IMR-90 (cell line): ENCODE data around the gene LRIT1. TPM values are rescaled to one million over a fixed set of nuclear protein-coding genes. Genes with fewer than 3 reads are reported as not detected.

ENCODE experiments used
- ATAC-seq: fragments of 200-7000 bp; cut with Tn5 transposase; 2 replicates; pipeline ENCODE4 v1.9.1; 2020; ENCODE audit warnings: low read depth, mild to moderate bottlenecking, moderate library complexity
- BruUV-seq: library from RNA; stranded (reverse); fragments of 400-500 nt; replicated peaks from 2 replicates; lab custom pipeline; 2021; lab: Mats Ljungman, UMichigan
- CTCF ChIA-PET: fragments of 300-600 bp; formaldehyde crosslinking; extraction: SDS; loops from one replicate; lab custom pipeline; 2021; ENCODE audit warnings: antibody characterized with exemption; lab: Yijun Ruan, JAX
- POLR2A ChIA-PET: fragments of 300-600 bp; sonication (Branson Sonifier 250); formaldehyde crosslinking; loops from one replicate; lab custom pipeline; 2022; ENCODE audit warnings: antibody characterized with exemption; ENCODE audit not compliant: unreplicated experiment; lab: Charles Lee
- DNase-seq: peaks from one replicate; pipeline ENCODE4 v3.0.0; 2013
- H2AFZ ChIP-seq: replicated peaks from 2 replicates; pipeline ENCODE3; 2013; ENCODE audit warnings: low read length, mild to moderate bottlenecking; ENCODE audit not compliant: poor library complexity
- H2AK5ac ChIP-seq: 2 replicates; pipeline ENCODE4 v1.6.1; 2013; ENCODE audit warnings: low read depth, low read length, inconsistent platforms
- H2AK9ac ChIP-seq: replicated peaks from 2 replicates; pipeline ENCODE3; 2013; ENCODE audit warnings: mild to moderate bottlenecking, low read depth, low read length, moderate library complexity; ENCODE audit not compliant: poor library complexity
- H2BK120ac ChIP-seq: 2 replicates; pipeline ENCODE4 v1.6.1; 2013; ENCODE audit warnings: low read depth, low read length, inconsistent platforms
- H2BK15ac ChIP-seq: 3 replicates; pipeline ENCODE4 v1.6.1; 2013; ENCODE audit warnings: low read depth, low read length, inconsistent platforms
- H2BK20ac ChIP-seq: 2 replicates; pipeline ENCODE4 v1.6.1; 2013; ENCODE audit warnings: low read depth, mild to moderate bottlenecking, inconsistent platforms, low read length, moderate library complexity
- H2BK5ac ChIP-seq: 2 replicates; pipeline ENCODE4 v1.6.1; 2013; ENCODE audit warnings: mild to moderate bottlenecking, low read depth, low read length, inconsistent platforms; ENCODE audit not compliant: poor library complexity, severe bottlenecking
- H3K14ac ChIP-seq: replicated peaks from 2 replicates; pipeline ENCODE4 v1.6.1; 2013; ENCODE audit warnings: low read depth, low read length, inconsistent platforms
- H3K18ac ChIP-seq: 2 replicates; pipeline ENCODE4 v1.6.1; 2013; ENCODE audit warnings: low read depth, low read length, control low read depth
- H3K23ac ChIP-seq: 2 replicates; pipeline ENCODE4 v1.6.1; 2013; ENCODE audit warnings: low read depth, low read length, inconsistent platforms
- H3K27ac ChIP-seq: 2 replicates; pipeline ENCODE4 v1.5.1; 2013; ENCODE audit warnings: mild to moderate bottlenecking, control low read depth, low read length; ENCODE audit not compliant: insufficient read depth
- H3K27me3 ChIP-seq: 2 replicates; pipeline ENCODE4 v1.6.1; 2013; ENCODE audit warnings: low read length; ENCODE audit not compliant: control insufficient read depth, insufficient read depth
- H3K36me3 ChIP-seq: 2 replicates; pipeline ENCODE4 v1.6.1; 2013; ENCODE audit warnings: low read length, mixed read lengths; ENCODE audit not compliant: control insufficient read depth, insufficient read depth
- H3K4ac ChIP-seq: 2 replicates; pipeline ENCODE4 v1.6.1; 2013; ENCODE audit warnings: low read depth, low read length, inconsistent platforms
- H3K4me1 ChIP-seq: 2 replicates; pipeline ENCODE4 v1.6.1; 2013; ENCODE audit warnings: low read length, mixed read lengths; ENCODE audit not compliant: control insufficient read depth, insufficient read depth
- H3K4me2 ChIP-seq: 2 replicates; pipeline ENCODE4 v1.6.1; 2013; ENCODE audit warnings: low read depth, mild to moderate bottlenecking, control low read depth, low read length, moderate library complexity
- H3K4me3 ChIP-seq: 2 replicates; pipeline ENCODE4 v1.5.1; 2013; ENCODE audit warnings: low read depth, mild to moderate bottlenecking, control low read depth, low read length, moderate library complexity; ENCODE audit not compliant: insufficient read depth
- H3K56ac ChIP-seq: 2 replicates; pipeline ENCODE4 v1.6.1; 2013; ENCODE audit warnings: low read length, inconsistent platforms; ENCODE audit not compliant: insufficient read depth; ENCODE audit errors: extremely low read depth
- H3K79me1 ChIP-seq, 2 experiments: 2 replicates each; pipeline ENCODE4 v1.6.1; 2013; ENCODE audit warnings: low read length in 2 of 2, inconsistent platforms in 1 of 2, low read depth in 1 of 2
- H3K9ac ChIP-seq: 2 replicates; pipeline ENCODE4 v1.6.1; 2013; ENCODE audit warnings: low read depth, low read length, control low read depth
- H3K9me1 ChIP-seq: 2 replicates; pipeline ENCODE4 v1.6.1; 2013; ENCODE audit warnings: low read length, inconsistent platforms; ENCODE audit not compliant: insufficient read depth
- H3K9me3 ChIP-seq: 2 replicates; pipeline ENCODE4 v1.6.1; 2013; ENCODE audit warnings: low read length; ENCODE audit not compliant: control insufficient read depth, insufficient read depth
- H4K20me1 ChIP-seq: 2 replicates; pipeline ENCODE4 v1.6.1; 2013; ENCODE audit warnings: low read length, inconsistent platforms; ENCODE audit not compliant: insufficient read depth
- H4K5ac ChIP-seq: 2 replicates; pipeline ENCODE4 v1.6.1; 2013; ENCODE audit warnings: mild to moderate bottlenecking, low read depth, low read length, control low read depth
- H4K8ac ChIP-seq, 2 experiments: 2 replicates each; pipeline ENCODE4 v1.6.1; 2013; ENCODE audit warnings: low read depth in 2 of 2, low read length in 2 of 2, control low read depth in 1 of 2, inconsistent platforms in 1 of 2
- H4K91ac ChIP-seq: 2 replicates; pipeline ENCODE4 v1.6.1; 2013; ENCODE audit warnings: low read depth, low read length, inconsistent platforms; ENCODE audit not compliant: insufficient read depth
- BHLHE40 ChIP-seq: fragments of 150-350 bp; IDR thresholded peaks from 2 replicates; pipeline ENCODE4 v1.6.1; 2016; ENCODE audit warnings: mild to moderate bottlenecking, low read depth, low read length
- CEBPB ChIP-seq: IDR thresholded peaks from 2 replicates; pipeline ENCODE4 v1.6.1; 2012; ENCODE audit warnings: low read depth, low read length, improper control_type of control experiment
- MAZ ChIP-seq: IDR thresholded peaks from 2 replicates; pipeline ENCODE4 v1.6.1; 2012; ENCODE audit warnings: low read depth, mild to moderate bottlenecking, low read length, improper control_type of control experiment, moderate library complexity, borderline replicate concordance
- POLR2A ChIP-seq: IDR thresholded peaks from 2 replicates; pipeline ENCODE4 v1.6.1; 2012; ENCODE audit warnings: mild to moderate bottlenecking, low read depth, low read length
- RAD21 ChIP-seq: IDR thresholded peaks from 2 replicates; pipeline ENCODE4 v1.6.1; 2012; ENCODE audit warnings: low read length, improper control_type of control experiment
- RCOR1 ChIP-seq: IDR thresholded peaks from 2 replicates; pipeline ENCODE4 v1.6.1; 2012; ENCODE audit warnings: mild to moderate bottlenecking, low read length, improper control_type of control experiment; ENCODE audit not compliant: insufficient replicate concordance
- RFX5 ChIP-seq: IDR thresholded peaks from 2 replicates; pipeline ENCODE4 v1.8.0; 2012; ENCODE audit warnings: low read depth, mild to moderate bottlenecking, low read length, moderate library complexity
- SMC3 ChIP-seq: fragments of 150-350 bp; IDR thresholded peaks from 2 replicates; pipeline ENCODE4 v1.6.1; 2016; ENCODE audit warnings: low read depth, mild to moderate bottlenecking, antibody characterized with exemption, low read length, moderate library complexity
- WGBS, 2 experiments: methylation state at CpG; one replicate each; pipeline versions ENCODE4 v1.1.5 to v1.1.7; 2013; ENCODE audit warnings: missing lambda C conversion rate in 2 of 2; ENCODE audit not compliant: insufficient read length in 1 of 2; ENCODE audit errors: extremely low coverage in 2 of 2; 5-methylcytosine and 5-hydroxymethylcytosine counted together
- dilution Hi-C: fragments of 300-500 bp; cut with HindIII; formaldehyde crosslinking; loops from one replicate; pipeline ENCODE4 v1.14.3; 2018; ENCODE audit warnings: low sequenced_read_pairs; ENCODE audit not compliant: unreplicated experiment
- in situ Hi-C: fragments of 300-500 bp; cut with MboI; formaldehyde crosslinking; loops from 3 replicates; pipeline ENCODE4 v1.14.3; 2019; ENCODE audit warnings: low sequenced_read_pairs, inconsistent platforms, mixed read lengths
- intact Hi-C: fragments of 100-400 bp; cut with micrococcal nuclease; formaldehyde crosslinking; loops from 2 replicates; pipeline ENCODE4 v1.10.0; 2022
- polyA plus RNA-seq, 3 experiments: library from polyadenylated mRNA; depleted of rRNA; stranded (reverse); fragments of >200 nt; gene quantifications; 2 replicates each; pipeline ENCODE4 v1.2.3, GENCODE V29; 2012; ENCODE audit warnings: low replicate concordance in 1 of 3
- total RNA-seq: library from RNA; depleted of rRNA; stranded (reverse); fragments of >200 nt; gene quantifications from 2 replicates; pipeline ENCODE4 v1.2.3, GENCODE V29; 2012
- TF ChIP-seq, protein P1 (sequence below): conservative IDR thresholded peaks from 2 replicates; pipeline ENCODE4 v1.5.1; 2012; ENCODE audit warnings: mild to moderate bottlenecking, low read depth, low read length, improper control_type of control experiment
- TF ChIP-seq, protein P2 (sequence below): fragments of 150-350 bp; IDR thresholded peaks from 2 replicates; pipeline ENCODE4 v1.6.1; 2016; ENCODE audit warnings: low read depth, mild to moderate bottlenecking, low read length, moderate library complexity, borderline replicate concordance

LRIT1 gene
- total and polyA plus RNA-seq, 2 of the 4 experiments (the other 2 are of a cell fraction): not detected

DNA sequence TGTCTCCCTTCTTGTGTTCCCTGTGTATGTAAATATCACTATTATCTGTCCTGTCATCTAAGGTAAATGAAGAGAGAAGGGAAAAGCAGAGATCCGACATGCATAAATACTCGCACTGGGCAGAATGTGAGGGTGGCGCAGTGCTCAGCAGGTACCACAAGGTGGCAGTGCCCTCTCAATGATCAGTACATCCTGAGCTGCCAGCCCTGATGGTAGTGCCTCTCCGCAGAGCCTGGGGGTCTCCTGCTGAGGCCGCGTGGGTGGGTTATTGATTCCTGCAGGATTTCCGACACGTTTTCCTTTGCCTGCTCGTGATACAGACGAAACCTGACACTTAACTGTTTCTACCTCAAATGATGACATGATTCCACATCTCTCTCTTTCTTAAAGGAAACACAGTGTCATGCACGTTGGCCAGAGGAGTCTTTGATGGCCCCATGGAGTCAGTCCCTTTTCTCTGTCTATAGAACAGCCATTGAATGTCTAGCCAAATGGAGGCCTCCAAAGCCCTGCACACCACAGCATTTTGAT, 23.3 kb upstream of the LRIT1 start:
- WGBS, 2 experiments: 0% methylated on average over 4 of the region's 11 CpGs; no CpG with 5 or more reads in 1 of the 2 experiments
- Histone ChIP-seq H3K4me3 (no peak overlapping the region), H2AFZ (peak overlapping the region; percentile 74), H3K14ac (no peak overlapping the region), H3K23ac (no peak overlapping the region), H3K56ac (no peak overlapping the region), H3K79me1 (no peaks in the 10 kb centered on the region), H2BK20ac (peak overlapping the region; percentile 21), H4K5ac (no peak overlapping the region), H3K36me3 (no peaks in the 10 kb centered on the region), H2BK15ac (peak overlapping the region; percentile 60; the same call in 2 of the 3 replicates), H3K9ac (no peak overlapping the region), H4K20me1 (no peaks in the 10 kb centered on the region), H3K9me1 (no peaks in the 10 kb centered on the region; the same call in 1 of the 2 replicates), H2BK5ac (no peak overlapping the region), H3K27me3 (peaks cover 3% of the 10 kb centered on the region; the same call in 1 of the 2 replicates), H3K18ac (no peak overlapping the region), H4K91ac (no peak overlapping the region), H2AK9ac (peak overlapping the region; percentile 80), H4K8ac (peak overlapping the region in 1 of 2 experiments; percentile 49; a peak in 1 of 4 replicates), H3K4ac (peak overlapping the region; percentile 42), H3K27ac (no peak overlapping the region), H2AK5ac (peak overlapping the region; percentile 42; the same call in 1 of the 2 replicates), H3K4me1 (no peaks in the 10 kb centered on the region), H3K4me2 (no peak overlapping the region; the same call in none of the 2 replicates), H2BK120ac (peak overlapping the region; percentile 58), H3K9me3 (no peaks in the 10 kb centered on the region)
- in situ Hi-C loops (loop anchor here (5.0 to 10.0 kb wide), 2 partner anchors 100 to 268 kb away; no protein-coding TSS in a partner anchor), dilution Hi-C loops (no loop called here), intact Hi-C loops (loop anchor here (1.0 to 5.0 kb wide), 4 partner anchors 63 to 273 kb away; partner anchors contain the start of gene CCSER2)
- DNase-seq (peak; percentile 66), ATAC-seq (peak; percentile 99)
- no TSS peak for BruUV-seq
- ChIA-PET POLR2A (no interaction called here), CTCF (interaction anchor here (0.5 to 2.1 kb wide), 3 partner anchors 43 to 277 kb away, joined by 3 to 15 read pairs (median 5); no protein-coding TSS in a partner anchor)
- peak; percentile 74 for TF ChIP-seq BHLHE40
- no peak for TF ChIP-seq RCOR1
- peak; percentile 93 for TF ChIP-seq SMC3
- no peak for TF ChIP-seq CEBPB
- TF ChIP-seq, protein P1, sequence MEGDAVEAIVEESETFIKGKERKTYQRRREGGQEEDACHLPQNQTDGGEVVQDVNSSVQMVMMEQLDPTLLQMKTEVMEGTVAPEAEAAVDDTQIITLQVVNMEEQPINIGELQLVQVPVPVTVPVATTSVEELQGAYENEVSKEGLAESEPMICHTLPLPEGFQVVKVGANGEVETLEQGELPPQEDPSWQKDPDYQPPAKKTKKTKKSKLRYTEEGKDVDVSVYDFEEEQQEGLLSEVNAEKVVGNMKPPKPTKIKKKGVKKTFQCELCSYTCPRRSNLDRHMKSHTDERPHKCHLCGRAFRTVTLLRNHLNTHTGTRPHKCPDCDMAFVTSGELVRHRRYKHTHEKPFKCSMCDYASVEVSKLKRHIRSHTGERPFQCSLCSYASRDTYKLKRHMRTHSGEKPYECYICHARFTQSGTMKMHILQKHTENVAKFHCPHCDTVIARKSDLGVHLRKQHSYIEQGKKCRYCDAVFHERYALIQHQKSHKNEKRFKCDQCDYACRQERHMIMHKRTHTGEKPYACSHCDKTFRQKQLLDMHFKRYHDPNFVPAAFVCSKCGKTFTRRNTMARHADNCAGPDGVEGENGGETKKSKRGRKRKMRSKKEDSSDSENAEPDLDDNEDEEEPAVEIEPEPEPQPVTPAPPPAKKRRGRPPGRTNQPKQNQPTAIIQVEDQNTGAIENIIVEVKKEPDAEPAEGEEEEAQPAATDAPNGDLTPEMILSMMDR: peak; percentile 96
- peak; percentile 49; the same call in 1 of the 2 replicates for TF ChIP-seq POLR2A
- TF ChIP-seq MAZ: no peak
- TF ChIP-seq, protein P2, sequence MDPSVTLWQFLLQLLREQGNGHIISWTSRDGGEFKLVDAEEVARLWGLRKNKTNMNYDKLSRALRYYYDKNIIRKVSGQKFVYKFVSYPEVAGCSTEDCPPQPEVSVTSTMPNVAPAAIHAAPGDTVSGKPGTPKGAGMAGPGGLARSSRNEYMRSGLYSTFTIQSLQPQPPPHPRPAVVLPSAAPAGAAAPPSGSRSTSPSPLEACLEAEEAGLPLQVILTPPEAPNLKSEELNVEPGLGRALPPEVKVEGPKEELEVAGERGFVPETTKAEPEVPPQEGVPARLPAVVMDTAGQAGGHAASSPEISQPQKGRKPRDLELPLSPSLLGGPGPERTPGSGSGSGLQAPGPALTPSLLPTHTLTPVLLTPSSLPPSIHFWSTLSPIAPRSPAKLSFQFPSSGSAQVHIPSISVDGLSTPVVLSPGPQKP: no peak
- peak; percentile 97 for TF ChIP-seq RAD21
- TF ChIP-seq RFX5: no peak
